Endothelial cell of umbilical vein (primary cell): ENCODE measurements around the gene CXCL16. TPM values are rescaled to one million over a fixed set of nuclear protein-coding genes. Genes with fewer than 3 reads are reported as not detected.
"Not testable (repeated sequence)": the region's sequence is repeated elsewhere in the genome, so short reads cannot be mapped to it uniquely, and the experiment has no call there.

Experiments
- BruUV-seq: library from RNA; stranded (reverse); fragments of 400-500 nt; replicated peaks from 2 replicates; lab custom pipeline; 2021; lab: Mats Ljungman, UMichigan
- CTCF ChIA-PET: fragments of 300-600, 350-600 bp; sonication (Branson Sonifier 250); formaldehyde crosslinking; loops from one replicate; lab custom pipeline; 2021; ENCODE audit warnings: antibody characterized with exemption, inconsistent platforms; lab: Charles Lee
- POLR2A ChIA-PET: fragments of 300-600, 350-600 bp; sonication (Branson Sonifier 250); formaldehyde crosslinking; loops from one replicate; lab custom pipeline; 2021; ENCODE audit warnings: antibody characterized with exemption, inconsistent platforms; lab: Charles Lee
- DNase-seq: peaks from one replicate; pipeline ENCODE4 v3.0.0-alpha.2; 2011; ENCODE audit warnings: low read depth, low spot score
- FAIRE-seq: peaks from 2 replicates; lab custom pipeline; 2011; peaks lifted over from hg19 to GRCh38; lab: Jason Lieb, UNC
- H2AFZ ChIP-seq: 2 replicates; pipeline ENCODE4 v1.6.0; 2012; ENCODE audit warnings: low read depth, low read length, control low read depth, inconsistent platforms
- H3K27ac ChIP-seq: 2 replicates; pipeline ENCODE4 v1.5.1; 2011; ENCODE audit warnings: low read depth, mild to moderate bottlenecking, control low read depth, low read length, moderate library complexity; ENCODE audit not compliant: insufficient read depth
- H3K27me3 ChIP-seq, 2 experiments: 2 replicates each; pipeline versions ENCODE4 v1.6.0 to v1.6.1; 2011; ENCODE audit warnings: low read length in 2 of 2, mixed read lengths in 1 of 2; ENCODE audit not compliant: control insufficient read depth in 2 of 2, insufficient read depth in 2 of 2
- H3K36me3 ChIP-seq, 2 experiments: 2 replicates in 1 of 2; 3 replicates in 1 of 2; pipeline ENCODE4 v1.5.1; 2011; ENCODE audit warnings: low read length in 2 of 2, mild to moderate bottlenecking in 1 of 2, moderate library complexity in 1 of 2; ENCODE audit not compliant: control insufficient read depth in 2 of 2, insufficient read depth in 2 of 2; ENCODE audit errors: extremely low read depth in 1 of 2
- H3K4me1 ChIP-seq: 3 replicates; pipeline ENCODE4 v1.5.1; 2011; ENCODE audit warnings: mild to moderate bottlenecking, low read length; ENCODE audit not compliant: control insufficient read depth, insufficient read depth; ENCODE audit errors: extremely low read depth
- H3K4me2 ChIP-seq: 2 replicates; pipeline ENCODE4 v1.6.1; 2011; ENCODE audit warnings: low read length, control low read depth, mixed read lengths; ENCODE audit not compliant: insufficient read depth
- H3K4me3 ChIP-seq, 3 experiments: fragments of 200-600 bp in 1 of 3; sonication (generic), shearing (Covaris generic) in 1 of 3; replicated peaks in 1 of 3; 2 replicates each; pipeline ENCODE4 v1.5.1; 2011 to 2016; ENCODE audit warnings: control low read depth in 3 of 3, low read length in 3 of 3, mild to moderate bottlenecking in 2 of 3, inconsistent platforms in 1 of 3, low read depth in 1 of 3, moderate library complexity in 1 of 3; ENCODE audit not compliant: insufficient read depth in 1 of 3
- H3K79me2 ChIP-seq: 2 replicates; pipeline ENCODE4 v1.6.0; 2012; ENCODE audit warnings: low read length, inconsistent platforms; ENCODE audit not compliant: control insufficient read depth, insufficient read depth
- H3K9ac ChIP-seq: replicated peaks from 2 replicates; pipeline ENCODE3; 2011; ENCODE audit warnings: low read length, control low read depth; ENCODE audit not compliant: insufficient read depth; ENCODE audit errors: extremely low read depth
- H3K9me1 ChIP-seq: replicated peaks from 3 replicates; pipeline ENCODE4 v1.6.0; 2011; ENCODE audit warnings: mild to moderate bottlenecking, low read length; ENCODE audit not compliant: control insufficient read depth, insufficient read depth; ENCODE audit errors: extremely low read depth
- H3K9me3 ChIP-seq: replicated peaks from 2 replicates; pipeline ENCODE4 v1.5.1; 2012; ENCODE audit warnings: low read length, inconsistent platforms; ENCODE audit not compliant: control insufficient read depth, insufficient read depth
- H4K20me1 ChIP-seq: replicated peaks from 2 replicates; pipeline ENCODE3; 2011; ENCODE audit warnings: mild to moderate bottlenecking, low read length; ENCODE audit not compliant: control insufficient read depth, insufficient read depth; ENCODE audit errors: extremely low read depth
- FOS ChIP-seq: IDR thresholded peaks from 2 replicates; pipeline ENCODE4 v1.6.1; 2011; ENCODE audit warnings: mild to moderate bottlenecking, low read length, moderate library complexity, borderline replicate concordance; ENCODE audit not compliant: insufficient read depth
- MAX ChIP-seq: IDR thresholded peaks from 2 replicates; pipeline ENCODE4 v1.6.1; 2011; ENCODE audit not compliant: insufficient read depth, insufficient read length
- dilution Hi-C: fragments of 300-500 bp; cut with MboI; formaldehyde crosslinking; loops from one replicate; pipeline ENCODE4 v1.15.0; 2019; ENCODE audit warnings: low sequenced_read_pairs; ENCODE audit not compliant: extremely low pct_ligation_motif_present
- intact Hi-C: fragments of 100-400 bp; cut with micrococcal nuclease; formaldehyde crosslinking; loops from one replicate; pipeline ENCODE4 v1.10.0; 2022
- polyA plus RNA-seq, 4 experiments: library from polyadenylated mRNA; depleted of rRNA in 3 of 4; stranded (reverse) in 3 of 4; unstranded in 1 of 4; fragments of >200 nt; gene quantifications; 2 replicates each; pipeline versions ENCODE4 v1.2.1 to v1.2.3, GENCODE V29; 2011 to 2012; ENCODE audit warnings: missing spikeins in 1 of 4
- total RNA-seq: library from RNA; stranded (reverse); gene quantifications from 2 replicates; pipeline ENCODE4 v1.2.3, GENCODE V29; 2021

Gene CXCL16
- total and polyA plus RNA-seq, 2 donors (not counting 3 experiments of a cell fraction or from before 2014, with no cell fraction given): 4.8 to 6.1 TPM

DNA sequence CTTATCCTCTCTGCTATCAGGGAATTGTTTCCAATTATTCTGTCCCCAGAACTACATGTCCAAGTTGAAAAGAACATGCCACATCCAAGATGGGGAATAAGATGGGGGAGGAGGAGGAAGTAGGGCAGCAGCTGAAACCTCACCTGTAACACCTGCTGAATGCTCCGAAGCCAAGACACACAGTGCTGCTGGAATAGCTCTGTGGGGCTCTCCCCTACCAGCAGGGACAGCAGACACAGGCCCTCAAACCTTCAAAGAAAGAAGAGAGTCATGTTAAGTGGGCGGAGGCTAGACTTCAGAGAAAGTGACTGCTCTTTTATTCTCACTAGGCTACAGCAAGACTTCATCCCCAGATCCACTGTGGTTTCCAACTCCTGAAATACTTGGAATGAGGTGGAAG is 49.0 kb downstream of the CXCL16 start:
- dilution Hi-C loops (no loop called here), intact Hi-C loops (no loop called here)
- no peak overlapping the region for H3K27ac ChIP-seq
- no peak overlapping the region for H2AFZ ChIP-seq
- POLR2A ChIA-PET: no interaction called here
- no peak for DNase-seq
- H3K4me2 ChIP-seq: no peak overlapping the region
- H3K4me1 ChIP-seq: no peaks in the 10 kb centered on the region
- H3K27me3 ChIP-seq: no peaks in the 10 kb centered on the region
- no peak overlapping the region for H3K4me3 ChIP-seq
- TF ChIP-seq MAX (no peak), FOS (no peak)
- no peak overlapping the region for H3K9ac ChIP-seq
- H3K9me3 ChIP-seq: no peaks in the 10 kb centered on the region
- FAIRE-seq: no peak
- peaks cover 41% of the 10 kb centered on the region for H3K79me2 ChIP-seq
- H3K36me3 ChIP-seq: peaks cover 0 to 8% of the 10 kb centered on the region in 2 experiments
- CTCF ChIA-PET: interaction anchor here (0.8 kb wide), 1 partner anchor 12 kb away, joined by 3 read pairs; no protein-coding TSS in a partner anchor
- no peaks in the 10 kb centered on the region for H3K9me1 ChIP-seq
- no peaks in the 10 kb centered on the region for H4K20me1 ChIP-seq
- BruUV-seq: no TSS peak

- H3K36me3 ChIP-seq, H3K9me1 ChIP-seq, H3K4me3 ChIP-seq, H3K9ac ChIP-seq, POLR2A ChIA-PET, H3K27ac ChIP-seq, dilution Hi-C loops, DNase-seq, intact Hi-C loops, H3K4me1 ChIP-seq, H3K27me3 ChIP-seq, BruUV-seq, H3K4me2 ChIP-seq, H4K20me1 ChIP-seq, FAIRE-seq, H2AFZ ChIP-seq, H3K9me3 ChIP-seq: not testable (repeated sequence)
- H3K79me2 ChIP-seq: peaks cover 41% of the 10 kb centered on the region
- CTCF ChIA-PET: interaction anchor here (0.9 kb wide), 1 partner anchor 12 kb away, joined by 3 read pairs; no protein-coding TSS in a partner anchor
Measured at GRCh38 chr17:4689872-4690271, 49.9 kb downstream of the CXCL16 start.

DNA sequence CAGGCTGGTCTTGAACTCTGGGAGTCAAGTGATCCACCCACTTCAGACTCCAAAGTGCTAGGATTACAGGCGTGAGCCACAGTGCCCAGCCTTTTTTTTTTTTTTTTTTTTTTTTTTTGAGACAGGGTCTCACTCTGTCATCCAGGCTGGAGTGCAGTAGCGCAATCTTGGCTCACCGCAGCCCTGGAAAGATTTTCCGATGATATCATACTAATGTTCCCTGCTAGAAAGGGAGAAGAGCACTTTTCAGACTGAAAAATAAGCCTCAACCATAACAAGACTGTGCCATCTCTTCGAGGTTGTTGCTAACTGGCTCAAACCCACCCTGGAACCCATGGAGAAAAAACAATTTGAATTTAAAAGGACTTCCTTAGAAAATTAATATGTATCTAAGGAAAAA is 56.0 kb downstream of the CXCL16 start:
- Histone ChIP-seq H3K4me1 (peaks cover 14% of the 10 kb centered on the region), H3K36me3 (peaks cover 14 to 17% of the 10 kb centered on the region in 2 experiments)
- FAIRE-seq, POLR2A ChIA-PET, H2AFZ ChIP-seq, H3K79me2 ChIP-seq, BruUV-seq, H4K20me1 ChIP-seq, DNase-seq, H3K9me3 ChIP-seq, H3K4me2 ChIP-seq, dilution Hi-C loops, H3K9ac ChIP-seq, H3K9me1 ChIP-seq, H3K27me3 ChIP-seq, H3K4me3 ChIP-seq, H3K27ac ChIP-seq, intact Hi-C loops: not testable (repeated sequence)
- CTCF ChIA-PET: interaction anchor here (1.0 kb wide), 1 partner anchor 27 kb away, joined by 3 read pairs; the partner anchor contains the start of gene ARRB2
